GM19468 (cell line): ENCODE measurements around the gene SLC22A7.

Experiments
- ATAC-seq: cut with Tn5 transposase; IDR thresholded peaks from one replicate; pipeline ENCODE4 v1.9.1; 2021; ENCODE audit warnings: mild to moderate bottlenecking, moderate library complexity, moderate number of reproducible peaks; ENCODE audit not compliant: unreplicated experiment; ENCODE audit errors: extremely low read depth

The SLC22A7 gene

GRCh38 chr6:43297644-43298564, at the start of gene SLC22A7:
Gene SLC22A7, plus strand, starts transcription at chr6:43298260. Its CDS starts 99 bp downstream, at chr6:43298359.
- no peak for ATAC-seq

- no peak for ATAC-seq
Measured at GRCh38 chr6:43248791-43249190, 49.3 kb upstream of the SLC22A7 start.

- ATAC-seq, result no peak
Measured at GRCh38 chr6:43250992-43251373, 47.1 kb upstream of the SLC22A7 start.

GRCh38 chr6:43253401-43253800, 44.7 kb upstream of the SLC22A7 start:
- no peak for ATAC-seq

GRCh38 chr6:43254138-43254817, 43.8 kb upstream of the SLC22A7 start:
- no peak for ATAC-seq

- no peak for ATAC-seq
Measured at GRCh38 chr6:43254846-43255245, 43.2 kb upstream of the SLC22A7 start.

GRCh38 chr6:43255408-43256054, 42.5 kb upstream of the SLC22A7 start:
- ATAC-seq, result no peak

- ATAC-seq, result no peak
Measured at GRCh38 chr6:43256670-43257366, 41.2 kb upstream of the SLC22A7 start.

GRCh38 chr6:43257367-43258145, 40.5 kb upstream of the SLC22A7 start:
- no peak for ATAC-seq

GRCh38 chr6:43258180-43258579, 39.9 kb upstream of the SLC22A7 start:
- no peak for ATAC-seq

- no peak for ATAC-seq
Measured at GRCh38 chr6:43258807-43259686, 39.0 kb upstream of the SLC22A7 start.

GRCh38 chr6:43260791-43261190, 37.3 kb upstream of the SLC22A7 start:
- ATAC-seq, result no peak

GRCh38 chr6:43261198-43261597, 36.9 kb upstream of the SLC22A7 start:
- no peak for ATAC-seq

- no peak for ATAC-seq
Measured at GRCh38 chr6:43262000-43262779, 35.9 kb upstream of the SLC22A7 start.

- no peak for ATAC-seq
Measured at GRCh38 chr6:43262780-43263313, 35.2 kb upstream of the SLC22A7 start.

GRCh38 chr6:43263314-43264178, 34.5 kb upstream of the SLC22A7 start:
- no peak for ATAC-seq
